ENCODE data around the gene AGRN.
"Not testable (repeated sequence)": the region's sequence is repeated elsewhere in the genome, so short reads cannot be mapped to it uniquely, and the experiment has no call there.

The AGRN gene

GRCh38 chr1:1067284-1067859, 47.5 kb downstream of the AGRN start:
- no peak for DNase-seq (ENCODE audit: low spot score)

- no peak for DNase-seq (ENCODE audit: low spot score)
Measured at GRCh38 chr1:1067860-1068516, 48.1 kb downstream of the AGRN start.

- peak; percentile 65 for DNase-seq (ENCODE audit: low spot score)
Measured at GRCh38 chr1:1068517-1069055, 48.7 kb downstream of the AGRN start.

- peak; percentile 92 for DNase-seq (ENCODE audit: low spot score)
Measured at GRCh38 chr1:1069056-1069710, 49.3 kb downstream of the AGRN start.

GRCh38 chr1:1069711-1070676, 50.1 kb downstream of the AGRN start:
- DNase-seq (ENCODE audit: low spot score): no peak

GRCh38 chr1:1071486-1072298, 51.8 kb downstream of the AGRN start:
- DNase-seq (ENCODE audit: low spot score): no peak

GRCh38 chr1:1072299-1072848, 52.5 kb downstream of the AGRN start:
- no peak for DNase-seq (ENCODE audit: low spot score)

- DNase-seq (ENCODE audit: low spot score): no peak
Measured at GRCh38 chr1:1072849-1073742, 53.2 kb downstream of the AGRN start.

- DNase-seq (ENCODE audit: low spot score): peak; percentile 89
Measured at GRCh38 chr1:1073743-1074587, 54.0 kb downstream of the AGRN start, which contains the start of gene RNF223. Gene RNF223 (minus strand): TSS chr1:1074306. CDS start chr1:1072566, 1,740 bp downstream.

- DNase-seq (ENCODE audit: low spot score): no peak
Measured at GRCh38 chr1:1074631-1075147, 54.8 kb downstream of the AGRN start.

GRCh38 chr1:1075148-1075935, 55.4 kb downstream of the AGRN start:
- DNase-seq (ENCODE audit: low spot score): no peak

GRCh38 chr1:1077396-1077795, 57.5 kb downstream of the AGRN start:
- not testable (repeated sequence) for DNase-seq (ENCODE audit: low spot score)

GRCh38 chr1:1079408-1080121, 59.6 kb downstream of the AGRN start:
- peak; percentile 81 for DNase-seq (ENCODE audit: low spot score)

GRCh38 chr1:1080122-1080757, 60.3 kb downstream of the AGRN start:
- DNase-seq (ENCODE audit: low spot score): no peak

- no peak for DNase-seq (ENCODE audit: low spot score)
Measured at GRCh38 chr1:1080951-1081310, 61.0 kb downstream of the AGRN start.
